GM21528 (cell line): ENCODE results near the gene ZFPM1.

Experiments
- ATAC-seq: cut with Tn5 transposase; IDR thresholded peaks from one replicate; pipeline ENCODE4 v1.9.1; 2021; ENCODE audit warnings: mild to moderate bottlenecking, moderate library complexity; ENCODE audit not compliant: unreplicated experiment, low FRiP score

ZFPM1 gene

DNA sequence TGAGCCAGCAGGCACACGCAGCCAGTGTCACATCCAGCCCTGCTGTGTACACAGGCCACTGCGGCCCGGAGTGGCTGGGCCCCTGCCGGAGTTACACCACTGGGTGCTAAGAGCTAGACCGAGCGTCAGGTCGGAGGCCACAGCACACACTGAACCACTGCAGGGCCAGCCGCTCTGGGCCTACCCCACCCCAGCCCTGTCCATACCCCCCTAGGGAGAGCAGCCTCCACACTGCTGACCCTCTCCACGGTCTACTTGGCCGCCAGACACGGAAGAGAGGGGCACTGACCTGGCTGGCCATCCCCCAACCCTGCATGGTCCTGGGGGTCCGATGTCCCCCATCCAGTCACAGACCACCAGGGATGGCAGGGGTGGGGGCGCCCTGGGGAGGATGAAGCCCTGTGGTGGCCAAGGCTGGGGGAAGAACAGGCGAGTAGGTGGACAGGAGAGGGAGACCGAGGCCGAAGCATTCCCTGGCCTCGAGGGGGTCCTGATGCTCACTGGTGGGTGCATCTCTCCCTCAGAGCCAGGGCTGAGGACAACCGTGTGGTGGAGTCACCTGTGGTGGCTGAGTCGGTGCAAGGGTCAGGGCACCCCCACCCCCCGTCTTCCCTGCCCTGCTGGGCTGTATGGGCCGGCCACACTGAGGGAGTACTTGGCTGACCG is 82.2 kb downstream of the ZFPM1 start:
- ATAC-seq, result no peak

GRCh38 chr16:88535857-88536222 is 82.8 kb downstream of the ZFPM1 start:
- ATAC-seq, result no peak

GRCh38 chr16:88536510-88536909 is 83.4 kb downstream of the ZFPM1 start:
- ATAC-seq, result no peak

- no peak for ATAC-seq
These were observed 84.1 kb downstream of the ZFPM1 start for GRCh38 chr16:88536971-88537751.

- ATAC-seq, result no peak
These were observed 84.8 kb downstream of the ZFPM1 start for GRCh38 chr16:88537859-88538258.

DNA sequence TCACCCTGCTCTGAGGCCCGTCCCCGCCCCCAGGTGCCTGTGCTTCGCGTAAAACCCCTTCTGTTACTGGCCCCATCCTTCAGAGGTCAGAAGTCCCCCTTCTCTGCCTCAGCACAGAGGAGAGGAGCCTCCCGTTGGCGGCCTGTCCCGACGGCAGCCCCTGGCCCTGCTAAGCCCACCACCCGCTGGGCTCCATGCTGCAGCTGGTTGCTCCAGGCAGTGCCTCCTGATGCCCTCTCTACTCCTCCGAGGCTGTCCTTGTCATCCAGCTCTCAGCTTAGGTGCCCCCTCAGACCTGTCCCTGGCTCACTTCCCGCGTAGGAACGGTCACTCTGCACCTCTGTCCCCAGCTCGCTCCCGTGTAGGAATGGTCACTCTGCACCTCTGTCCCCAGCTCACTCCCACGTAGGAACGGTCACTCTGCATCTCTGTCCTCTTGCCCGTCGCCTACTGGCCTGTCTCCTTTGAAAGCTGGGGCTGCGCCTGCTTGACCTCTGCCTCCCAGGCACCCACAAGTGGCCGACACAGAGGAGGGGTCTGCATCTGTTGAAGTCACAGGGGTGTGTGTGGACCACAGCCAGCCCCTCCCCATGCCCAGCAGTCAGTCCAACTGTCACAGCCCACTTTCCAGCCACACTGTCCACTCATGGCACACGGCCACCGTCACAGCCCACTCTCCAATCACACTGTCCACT is 85.4 kb downstream of the ZFPM1 start:
- ATAC-seq, result no peak

DNA sequence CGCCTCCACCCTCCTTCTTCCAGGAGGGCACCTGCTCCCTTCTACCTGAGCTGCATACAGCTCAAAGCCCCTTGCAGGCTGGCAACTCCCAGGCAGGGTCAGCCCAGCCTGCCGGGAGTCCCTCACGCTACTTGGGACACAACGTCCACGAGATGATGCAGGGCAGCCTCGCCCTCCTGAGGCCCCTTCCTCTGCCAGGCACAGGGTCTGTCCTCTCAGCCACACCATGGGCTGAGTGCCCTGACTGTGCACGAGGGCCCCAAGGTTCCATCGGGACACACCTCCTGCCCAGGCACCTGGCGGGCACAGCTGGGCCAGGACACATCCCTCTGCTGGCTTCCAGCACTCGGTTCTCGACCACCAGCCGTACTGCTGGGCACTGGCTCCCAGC is 86.2 kb downstream of the ZFPM1 start:
- no peak for ATAC-seq

- no peak for ATAC-seq
These were observed 86.7 kb downstream of the ZFPM1 start for GRCh38 chr16:88539652-88540345.

- no peak for ATAC-seq
These were observed 87.4 kb downstream of the ZFPM1 start for GRCh38 chr16:88540346-88540977.

- ATAC-seq, result no peak
These were observed 88.9 kb downstream of the ZFPM1 start for GRCh38 chr16:88541831-88542616.

GRCh38 chr16:88543230-88543813 is 90.2 kb downstream of the ZFPM1 start:
- no peak for ATAC-seq

DNA sequence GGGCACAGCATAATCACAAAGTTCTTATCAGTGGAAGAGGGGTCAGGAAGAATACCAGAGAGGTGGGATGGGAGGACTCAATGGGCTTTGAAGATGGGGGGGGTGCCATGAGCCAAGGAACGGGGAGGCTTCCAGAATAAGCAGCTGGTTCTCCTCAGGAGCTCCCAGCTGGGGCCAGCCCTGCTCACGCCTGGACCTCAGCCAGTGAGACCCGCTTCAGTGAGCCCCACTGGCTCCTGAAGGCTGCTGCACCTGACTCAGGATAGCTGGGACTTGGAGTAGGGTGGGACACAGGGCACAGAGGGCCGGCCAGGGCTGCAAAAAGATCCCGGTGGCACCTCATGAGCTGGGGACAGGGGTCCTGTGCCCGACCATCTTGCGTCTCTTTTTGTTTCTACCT is 92.7 kb downstream of the ZFPM1 start:
- ATAC-seq, result no peak

- ATAC-seq, result no peak
These were observed 95.2 kb downstream of the ZFPM1 start for GRCh38 chr16:88548131-88548874.

DNA sequence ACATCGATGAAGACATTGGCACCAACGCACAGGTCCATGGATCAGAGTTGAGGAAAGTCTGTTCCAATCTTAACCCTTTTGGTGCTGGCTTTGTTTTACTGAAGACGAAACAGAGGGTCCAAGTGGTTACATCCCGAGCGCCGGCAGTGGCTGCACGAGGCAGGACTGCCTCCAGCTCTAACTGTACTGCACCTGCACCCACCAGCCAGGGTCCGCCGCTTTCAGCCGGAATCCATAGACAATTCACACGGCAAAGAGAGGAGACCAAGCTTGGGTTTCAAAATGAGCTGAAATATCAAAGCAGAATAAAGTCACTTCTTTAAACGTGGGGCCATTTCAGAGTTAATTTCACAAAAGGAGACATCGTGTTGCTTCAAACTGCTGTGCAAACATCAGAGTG is 95.9 kb downstream of the ZFPM1 start:
- no peak for ATAC-seq

DNA sequence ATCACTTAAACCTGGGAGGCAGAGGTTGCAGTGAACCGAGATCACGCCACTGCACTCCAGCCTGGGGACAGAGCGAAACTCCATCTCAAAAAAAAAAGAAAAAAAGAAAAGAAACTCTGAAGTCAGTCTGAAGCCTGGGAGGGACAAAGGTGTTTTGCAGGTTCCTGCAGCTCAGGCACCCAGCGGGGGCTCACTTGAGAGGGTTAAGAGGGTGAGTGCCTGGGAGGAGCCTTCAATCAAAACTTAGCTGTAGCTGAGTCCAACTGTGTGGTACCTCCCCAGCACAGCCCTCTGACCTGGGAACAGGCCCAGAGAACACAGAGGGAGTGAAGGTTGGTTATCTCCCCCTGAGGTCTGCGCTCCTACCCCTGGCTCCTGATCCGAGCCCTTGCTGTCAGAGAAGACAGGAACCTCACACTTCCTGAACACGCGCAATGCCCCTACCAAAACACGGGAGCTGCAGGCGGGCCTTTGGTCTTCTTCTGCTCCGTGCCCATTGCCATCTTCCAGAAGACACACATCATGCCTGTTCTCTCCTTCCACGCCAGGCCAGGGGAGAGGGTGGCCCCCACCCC is 96.7 kb downstream of the ZFPM1 start:
- no peak for ATAC-seq

- ATAC-seq, result no peak
These were observed 97.2 kb downstream of the ZFPM1 start for GRCh38 chr16:88550246-88550661.

GRCh38 chr16:88552166-88552565 is 99.1 kb downstream of the ZFPM1 start:
- no peak for ATAC-seq

- no peak for ATAC-seq
These were observed 99.7 kb downstream of the ZFPM1 start for GRCh38 chr16:88552815-88553214.
